Ovary (tissue), 3 donors: ENCODE data around the gene SLC22A3.

Experiments
- POLR2A ChIP-seq: fragments of 450-650 bp; IDR thresholded peaks from one replicate; pipeline ENCODE4 v1.6.1; 2017; ENCODE audit warnings: antibody characterized with exemption, mild to moderate bottlenecking, moderate library complexity
- TF ChIP-seq, protein P1 (sequence below), 3 donors: fragments of 450-650 bp in 2 of 3; fragments of 200-600 bp in 1 of 3; IDR thresholded peaks; one replicate each; pipeline versions ENCODE4 v1.5.1 to v1.8.0; 2016 to 2022; ENCODE audit warnings: antibody characterized with exemption in 3 of 3, mild to moderate bottlenecking in 1 of 3
- donor health status: DM: no; HTN: no; CAD: no.

DNA sequence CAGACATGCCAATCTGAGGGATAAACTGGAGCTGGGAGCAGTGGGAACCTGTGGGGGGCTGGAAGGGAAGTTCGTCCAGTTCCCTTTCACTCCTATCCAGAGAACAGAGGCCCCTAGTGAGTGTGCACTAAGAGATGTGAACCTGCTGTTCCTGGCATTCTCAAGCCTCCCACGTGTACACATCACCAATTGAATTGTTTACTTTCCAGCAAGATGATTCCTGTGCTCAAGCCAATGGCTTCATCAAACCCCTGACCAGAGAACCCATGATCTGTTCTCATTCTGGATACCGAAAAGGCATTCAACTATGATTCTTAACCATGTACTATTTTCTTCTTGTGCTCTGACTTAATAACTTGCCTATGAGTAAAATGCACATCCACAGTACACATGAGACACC, 10.2 kb upstream of the SLC22A3 start:
- TF ChIP-seq, protein P1, sequence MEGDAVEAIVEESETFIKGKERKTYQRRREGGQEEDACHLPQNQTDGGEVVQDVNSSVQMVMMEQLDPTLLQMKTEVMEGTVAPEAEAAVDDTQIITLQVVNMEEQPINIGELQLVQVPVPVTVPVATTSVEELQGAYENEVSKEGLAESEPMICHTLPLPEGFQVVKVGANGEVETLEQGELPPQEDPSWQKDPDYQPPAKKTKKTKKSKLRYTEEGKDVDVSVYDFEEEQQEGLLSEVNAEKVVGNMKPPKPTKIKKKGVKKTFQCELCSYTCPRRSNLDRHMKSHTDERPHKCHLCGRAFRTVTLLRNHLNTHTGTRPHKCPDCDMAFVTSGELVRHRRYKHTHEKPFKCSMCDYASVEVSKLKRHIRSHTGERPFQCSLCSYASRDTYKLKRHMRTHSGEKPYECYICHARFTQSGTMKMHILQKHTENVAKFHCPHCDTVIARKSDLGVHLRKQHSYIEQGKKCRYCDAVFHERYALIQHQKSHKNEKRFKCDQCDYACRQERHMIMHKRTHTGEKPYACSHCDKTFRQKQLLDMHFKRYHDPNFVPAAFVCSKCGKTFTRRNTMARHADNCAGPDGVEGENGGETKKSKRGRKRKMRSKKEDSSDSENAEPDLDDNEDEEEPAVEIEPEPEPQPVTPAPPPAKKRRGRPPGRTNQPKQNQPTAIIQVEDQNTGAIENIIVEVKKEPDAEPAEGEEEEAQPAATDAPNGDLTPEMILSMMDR (IDR thresholded peaks at IDR 0.05) = no peak
- TF ChIP-seq POLR2A = no peak
